ENCODE measurements around the gene WDR20.

GRCh38 chr14:102182190-102182589 lies 42.5 kb downstream of the WDR20 start:
- TF ChIP-seq CTCF (IDR thresholded peaks at IDR 0.05; ENCODE audit: insufficient read depth, low read length, poor library complexity, severe bottlenecking) (no peak), EZH2phosphoT487 (conservative IDR thresholded peaks at IDR 0.05; ENCODE audit: low read length) (no peak)
